GM12891 (cell line): ENCODE measurements around the gene PER2.

ENCODE experiments used
- DNase-seq: peaks from one replicate; pipeline ENCODE4 v3.0.0; 2011; ENCODE audit warnings: low spot score; ENCODE audit not compliant: insufficient read length
- FAIRE-seq: peaks from 2 replicates; lab custom pipeline; 2011; peaks lifted over from hg19 to GRCh38; lab: Jason Lieb, UNC
- PAX5 ChIP-seq: IDR thresholded peaks from 2 replicates; pipeline ENCODE4 v1.6.1; 2011; ENCODE audit warnings: low read length, moderate library complexity, mild to moderate bottlenecking; ENCODE audit not compliant: insufficient read depth, severe bottlenecking
- POLR2A ChIP-seq: IDR thresholded peaks from 2 replicates; pipeline ENCODE4 v1.6.1; 2011; ENCODE audit warnings: low read depth, low read length, control low read depth
- POLR2AphosphoS5 ChIP-seq: IDR thresholded peaks from 2 replicates; pipeline ENCODE4 v1.6.1; 2011; ENCODE audit warnings: low read depth, low read length, control low read depth
- POU2F2 ChIP-seq: IDR thresholded peaks from 2 replicates; pipeline ENCODE4 v1.6.1; 2011; ENCODE audit warnings: low read depth, mild to moderate bottlenecking, control low read depth, low read length, moderate library complexity
- SPI1 ChIP-seq: IDR thresholded peaks from 2 replicates; pipeline ENCODE4 v1.6.1; 2011; ENCODE audit warnings: low read depth, low read length, control low read depth
- TAF1 ChIP-seq: IDR thresholded peaks from 2 replicates; pipeline ENCODE4 v1.6.1; 2011; ENCODE audit warnings: low read depth, low read length, control low read depth

The PER2 gene

GRCh38 chr2:238286987-238287736, 1.2 kb downstream of the PER2 start:
- no peak for DNase-seq
- TF ChIP-seq SPI1: no peak
- no peak for TF ChIP-seq POU2F2
- TF ChIP-seq POLR2A: no peak
- TF ChIP-seq PAX5: no peak
- no peak for TF ChIP-seq POLR2AphosphoS5
- TF ChIP-seq TAF1: no peak
- no peak for FAIRE-seq

GRCh38 chr2:238286551-238286950, 1.9 kb downstream of the PER2 start:
- DNase-seq (no peak), FAIRE-seq (no peak)
- TF ChIP-seq TAF1 (no peak), SPI1 (no peak), PAX5 (no peak), POLR2A (no peak)

GRCh38 chr2:238286095-238286494, 2.3 kb downstream of the PER2 start:
- no peak for DNase-seq
- TF ChIP-seq POU2F2 (no peak), POLR2A (no peak), SPI1 (no peak), PAX5 (no peak), TAF1 (no peak), POLR2AphosphoS5 (no peak)
- FAIRE-seq: no peak

GRCh38 chr2:238285653-238286082, 2.7 kb downstream of the PER2 start:
- no peak for TF ChIP-seq TAF1
- no peak for DNase-seq
- no peak for FAIRE-seq

DNA sequence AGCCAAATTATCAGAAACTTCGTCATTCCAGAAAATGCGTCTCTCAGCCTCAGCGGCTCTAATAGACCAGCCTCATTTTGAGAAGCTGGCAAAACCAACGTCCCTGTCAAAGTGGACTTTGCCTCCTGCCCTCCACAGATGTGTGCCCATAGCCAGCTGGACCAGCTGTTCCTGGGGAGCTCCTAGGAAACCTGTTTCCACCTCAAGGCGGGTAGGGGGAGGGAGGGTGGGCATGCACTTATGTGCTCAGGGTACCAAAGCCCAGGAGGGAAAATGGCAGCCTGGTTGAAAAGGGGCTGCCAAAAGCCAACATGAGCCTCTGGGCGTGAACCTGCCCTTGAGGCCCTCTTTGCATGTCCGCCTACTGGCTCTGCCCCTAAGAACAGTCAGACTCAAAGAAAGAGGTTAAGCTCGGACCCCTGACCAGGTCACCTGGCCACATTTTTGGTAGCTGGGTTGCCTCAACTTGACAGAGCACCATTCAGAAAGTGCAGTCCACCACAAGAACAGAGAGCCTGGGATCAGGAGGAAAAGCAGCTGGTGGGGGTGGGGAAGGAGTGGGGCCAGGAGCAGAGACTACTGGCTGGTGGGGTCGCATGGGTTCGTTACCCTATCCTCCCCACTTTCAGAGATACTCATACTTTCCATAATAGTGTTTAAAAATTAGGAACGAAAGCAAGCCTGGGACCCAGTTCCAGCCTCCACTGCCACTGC, 3.5 kb downstream of the PER2 start:
- no peak for TF ChIP-seq POLR2AphosphoS5
- no peak for TF ChIP-seq POLR2A
- no peak for TF ChIP-seq POU2F2
- no peak for TF ChIP-seq SPI1
- TF ChIP-seq TAF1: no peak
- no peak for TF ChIP-seq PAX5
- FAIRE-seq (no peak), DNase-seq (no peak)

- FAIRE-seq (no peak), DNase-seq (no peak)
- TF ChIP-seq PAX5 (no peak), TAF1 (no peak), POU2F2 (no peak), POLR2AphosphoS5 (no peak), SPI1 (no peak), POLR2A (no peak)
Observed at GRCh38 chr2:238282861-238283738, 5.3 kb downstream of the PER2 start.

- no peak for DNase-seq
- no peak for TF ChIP-seq TAF1
- TF ChIP-seq PAX5: no peak
- no peak for TF ChIP-seq POLR2A
- no peak for TF ChIP-seq SPI1
- no peak for TF ChIP-seq POU2F2
- no peak for TF ChIP-seq POLR2AphosphoS5
Observed at GRCh38 chr2:238281826-238282480, 6.5 kb downstream of the PER2 start.

GRCh38 chr2:238280083-238280825, 8.2 kb downstream of the PER2 start:
- DNase-seq (no peak), FAIRE-seq (no peak)
- TF ChIP-seq TAF1: no peak
- TF ChIP-seq POU2F2: no peak
- no peak for TF ChIP-seq SPI1
- TF ChIP-seq POLR2A: no peak
- TF ChIP-seq PAX5: no peak
- TF ChIP-seq POLR2AphosphoS5: no peak

More at GRCh38 chr2:238281826-238282480, 6.5 kb downstream of the PER2 start:
- FAIRE-seq: no peak
